ENCODE data around the gene RTP3.

DNA sequence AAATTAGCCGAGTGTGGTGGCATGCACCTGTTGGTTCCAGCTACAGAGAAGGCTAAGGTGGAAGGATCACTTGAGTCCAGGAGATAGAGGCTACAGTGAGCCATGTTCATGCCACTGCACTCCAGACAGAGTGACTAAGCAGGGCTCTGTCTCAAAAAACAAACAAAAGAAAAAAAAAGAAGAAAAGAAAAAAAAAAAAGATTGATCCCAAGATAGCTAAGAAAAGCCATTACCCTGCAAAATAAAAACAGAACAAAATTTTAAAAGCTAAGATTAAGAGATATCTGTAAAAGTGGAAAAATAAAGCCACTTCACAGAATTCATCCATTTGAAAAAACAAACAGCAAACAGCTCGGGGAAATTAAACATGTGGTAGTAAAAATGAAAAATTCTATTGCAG is 44.6 kb downstream of the RTP3 start:
- TF ChIP-seq CTCF (conservative IDR thresholded peaks at IDR 0.05; ENCODE audit: low read depth, low read length) (no peak), RCOR1 (IDR thresholded peaks at IDR 0.05; ENCODE audit: insufficient replicate concordance, low read length) (no peak), POLR2A (IDR thresholded peaks at IDR 0.05; ENCODE audit: low read depth, low read length) (no peak), RAD21 (IDR thresholded peaks at IDR 0.05; ENCODE audit: low read length) (no peak), RFX5 (IDR thresholded peaks at IDR 0.05; ENCODE audit: low read depth, low read length) (no peak), SMC3 (IDR thresholded peaks at IDR 0.05; ENCODE audit: low read depth, low read length) (no peak), BHLHE40 (IDR thresholded peaks at IDR 0.05; ENCODE audit: low read depth, low read length) (no peak), ELK1 (IDR thresholded peaks at IDR 0.05; ENCODE audit: borderline replicate concordance, low read depth, low read length) (no peak), MAZ (IDR thresholded peaks at IDR 0.05; ENCODE audit: borderline replicate concordance, low read depth, low read length) (no peak), MAFK (IDR thresholded peaks at IDR 0.05; ENCODE audit: low read depth, low read length) (no peak)
- TF ChIP-seq, protein P1, sequence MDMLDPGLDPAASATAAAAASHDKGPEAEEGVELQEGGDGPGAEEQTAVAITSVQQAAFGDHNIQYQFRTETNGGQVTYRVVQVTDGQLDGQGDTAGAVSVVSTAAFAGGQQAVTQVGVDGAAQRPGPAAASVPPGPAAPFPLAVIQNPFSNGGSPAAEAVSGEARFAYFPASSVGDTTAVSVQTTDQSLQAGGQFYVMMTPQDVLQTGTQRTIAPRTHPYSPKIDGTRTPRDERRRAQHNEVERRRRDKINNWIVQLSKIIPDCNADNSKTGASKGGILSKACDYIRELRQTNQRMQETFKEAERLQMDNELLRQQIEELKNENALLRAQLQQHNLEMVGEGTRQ (IDR thresholded peaks at IDR 0.05; ENCODE audit: low read depth, low read length) = no peak

All from IMR-90 (cell line).